HL-60/S4 treated with phorbol 12-myristate 13-acetate at 8.2 ng/mL for 4 days and 3 days (cell line): ENCODE measurements around the gene TMEM141.
"Not testable (repeated sequence)": the region's sequence is repeated elsewhere in the genome, so short reads cannot be mapped to it uniquely, and the experiment has no call there.

ENCODE experiments used
- in situ Hi-C: fragments of 300-500 bp; cut with MboI; formaldehyde crosslinking; loops from 2 replicates; pipeline ENCODE4 v1.15.0; 2022; ENCODE audit warnings: low sequenced_read_pairs

Gene TMEM141

GRCh38 chr9:136831002-136831719 lies 40.0 kb downstream of the TMEM141 start:
- in situ Hi-C loops, result no loop called here

GRCh38 chr9:136831720-136832104 lies 40.6 kb downstream of the TMEM141 start:
- in situ Hi-C loops, result no loop called here

- in situ Hi-C loops, result no loop called here
These were observed 41.4 kb downstream of the TMEM141 start for GRCh38 chr9:136832581-136832980.

- in situ Hi-C loops, result not testable (repeated sequence)
These were observed 42.4 kb downstream of the TMEM141 start for GRCh38 chr9:136833381-136834048.

GRCh38 chr9:136835162-136835931 lies 44.2 kb downstream of the TMEM141 start:
- in situ Hi-C loops, result no loop called here

GRCh38 chr9:136835932-136836904 lies 45.1 kb downstream of the TMEM141 start:
- in situ Hi-C loops, result no loop called here

- in situ Hi-C loops, result no loop called here
These were observed 46.2 kb downstream of the TMEM141 start for GRCh38 chr9:136837146-136837855.

- in situ Hi-C loops, result not testable (repeated sequence)
These were observed 46.7 kb downstream of the TMEM141 start for GRCh38 chr9:136837856-136838277.

GRCh38 chr9:136838314-136839228 lies 47.4 kb downstream of the TMEM141 start:
- in situ Hi-C loops, result no loop called here

- in situ Hi-C loops, result no loop called here
These were observed 48.3 kb downstream of the TMEM141 start for GRCh38 chr9:136839229-136840139.

- in situ Hi-C loops, result no loop called here
These were observed 49.2 kb downstream of the TMEM141 start for GRCh38 chr9:136840140-136840876.

GRCh38 chr9:136840877-136841645 lies 49.9 kb downstream of the TMEM141 start:
- in situ Hi-C loops, result no loop called here

- in situ Hi-C loops, result not testable (repeated sequence)
These were observed 50.7 kb downstream of the TMEM141 start for GRCh38 chr9:136841646-136842379.

- in situ Hi-C loops, result not testable (repeated sequence)
These were observed 51.3 kb downstream of the TMEM141 start, which contains the start of gene AJM1 for GRCh38 chr9:136842380-136842948. TSS of gene AJM1 (plus strand) at chr9:136842478. CDS start at chr9:136844415, 1,937 bp downstream.
